ENCODE measurements around the gene VSIG1. TPM values are rescaled to one million over a fixed set of nuclear protein-coding genes. Genes with fewer than 3 reads are reported as not detected.
A peak's percentile ranks its signal among the peaks of the same experiment; 100 is the strongest.

VSIG1 gene
- total and polyA plus RNA-seq, 2 donors (not counting 1 experiment from before 2014, with no cell fraction given): 5.4 to 8.6 TPM

- Histone ChIP-seq H3K27ac (ENCODE audit: low read length in 2 of 2) (no peak overlapping the region), H3K9me3 (ENCODE audit: control extremely low read depth in 1 of 3, control insufficient read depth in 2 of 3, insufficient read depth in 1 of 3, low read length in 2 of 3) (peaks cover 0 to 2% (median 0%) of the 10 kb centered on the region in 3 donors), H2AFZ (ENCODE audit: insufficient read depth, low read depth, low read length, poor library complexity, severe bottlenecking) (no peak overlapping the region), H3K27me3 (replicated peaks in 1 of 4; ENCODE audit: control extremely low read depth in 1 of 4, control insufficient read depth in 3 of 4, insufficient read depth in 4 of 4, low read length in 3 of 4) (no peaks in the 10 kb centered on the region), H3K4me1 (ENCODE audit: control insufficient read depth in 2 of 2, insufficient read depth in 2 of 2, low read length in 2 of 2) (no peaks in the 10 kb centered on the region), H3K4me3 (ENCODE audit: control extremely low read depth in 1 of 5, extremely low read depth in 1 of 5, insufficient read depth in 1 of 5, low read depth in 2 of 5, low read length in 4 of 5) (no peak overlapping the region), H3K4me2 (replicated peaks; ENCODE audit: low read depth, low read length, poor library complexity, severe bottlenecking) (no peak overlapping the region), H4K20me1 (ENCODE audit: control insufficient read depth, insufficient read depth, low read length, poor library complexity, severe bottlenecking) (no peaks in the 10 kb centered on the region), H3K9ac (ENCODE audit: low read length) (no peak overlapping the region), H3K79me2 (ENCODE audit: control insufficient read depth, insufficient read depth, low read length) (no peaks in the 10 kb centered on the region), H3K36me3 (replicated peaks in 1 of 2; ENCODE audit: control extremely low read depth in 1 of 2, control insufficient read depth in 1 of 2, extremely low read depth in 1 of 2, insufficient read depth in 2 of 2, low read length in 1 of 2) (no peaks in the 10 kb centered on the region)
- ATAC-seq (ENCODE audit: low read depth) (no peak), DNase-seq (no peak)
- no peak for TF ChIP-seq CTCF (IDR thresholded peaks at IDR 0.05)
- no peak for TF ChIP-seq EZH2 (IDR thresholded peaks at IDR 0.05; ENCODE audit: borderline replicate concordance, insufficient read depth, low read depth, low read length, poor library complexity, severe bottlenecking)
- ChIA-PET CTCF (interaction anchor here (1.9 kb wide), 1 partner anchor 20 kb away, joined by 6 read pairs; no protein-coding TSS in a partner anchor), POLR2A (no interaction called here)
- intact Hi-C loops (cut with micrococcal nuclease): no loop called here
- Mint-ChIP-seq H3K9me3 (ENCODE audit: insufficient read depth) (no peaks in the 10 kb centered on the region), H3K4me3 (no peak overlapping the region), H3K27me3 (peaks cover 18% of the 10 kb centered on the region), H3K4me1 (no peaks in the 10 kb centered on the region), H3K27ac (no peak overlapping the region)
- no CpG with 5 or more reads among the region's 2 CpGs for whole genome bisulfite sequencing (ENCODE audit: insufficient coverage)
Measured at GRCh38 chrX:108000751-108001150, 44.1 kb upstream of the VSIG1 start.

GRCh38 chrX:108001218-108001814 is 43.5 kb upstream of the VSIG1 start:
- ChIA-PET POLR2A (no interaction called here), CTCF (interaction anchor here (1.9 kb wide), 1 partner anchor 19 kb away, joined by 6 read pairs; no protein-coding TSS in a partner anchor)
- H3K27me3 ChIP-seq (replicated peaks in 1 of 4; ENCODE audit: control extremely low read depth in 1 of 4, control insufficient read depth in 3 of 4, insufficient read depth in 4 of 4, low read length in 3 of 4): no peaks in the 10 kb centered on the region
- no peaks in the 10 kb centered on the region for H3K79me2 ChIP-seq (ENCODE audit: control insufficient read depth, insufficient read depth, low read length)
- H3K9ac ChIP-seq (ENCODE audit: low read length): no peak overlapping the region
- no peak overlapping the region for H2AFZ ChIP-seq (ENCODE audit: insufficient read depth, low read depth, low read length, poor library complexity, severe bottlenecking)
- H3K27ac ChIP-seq (ENCODE audit: low read length in 2 of 2): no peak overlapping the region
- intact Hi-C loops (cut with micrococcal nuclease): no loop called here
- no peaks in the 10 kb centered on the region for H3K9me3 ChIP-seq (ENCODE audit: control extremely low read depth in 1 of 3, control insufficient read depth in 2 of 3, insufficient read depth in 1 of 3, low read length in 2 of 3)
- WGBS (ENCODE audit: insufficient coverage): 7% methylated on average over 3 of the region's 11 CpGs
- H3K36me3 ChIP-seq (replicated peaks in 1 of 2; ENCODE audit: control extremely low read depth in 1 of 2, control insufficient read depth in 1 of 2, extremely low read depth in 1 of 2, insufficient read depth in 2 of 2, low read length in 1 of 2): no peaks in the 10 kb centered on the region
- H3K4me2 ChIP-seq (replicated peaks; ENCODE audit: low read depth, low read length, poor library complexity, severe bottlenecking): no peak overlapping the region
- ATAC-seq (ENCODE audit: low read depth) (peak; percentile 24), DNase-seq (peak; percentile 21)
- peaks cover 18% of the 10 kb centered on the region for H3K27me3 Mint-ChIP-seq
- no peaks in the 10 kb centered on the region for H3K4me1 Mint-ChIP-seq
- no peaks in the 10 kb centered on the region for H3K4me1 ChIP-seq (ENCODE audit: control insufficient read depth in 2 of 2, insufficient read depth in 2 of 2, low read length in 2 of 2)
- H3K4me3 Mint-ChIP-seq: no peak overlapping the region
- no peak overlapping the region for H3K4me3 ChIP-seq (ENCODE audit: control extremely low read depth in 1 of 5, extremely low read depth in 1 of 5, insufficient read depth in 1 of 5, low read depth in 2 of 5, low read length in 4 of 5)
- no peaks in the 10 kb centered on the region for H4K20me1 ChIP-seq (ENCODE audit: control insufficient read depth, insufficient read depth, low read length, poor library complexity, severe bottlenecking)
- H3K9me3 Mint-ChIP-seq (ENCODE audit: insufficient read depth): no peaks in the 10 kb centered on the region
- H3K27ac Mint-ChIP-seq: no peak overlapping the region
- TF ChIP-seq CTCF (IDR thresholded peaks at IDR 0.05) (peak; percentile 53), EZH2 (IDR thresholded peaks at IDR 0.05; ENCODE audit: borderline replicate concordance, insufficient read depth, low read depth, low read length, poor library complexity, severe bottlenecking) (no peak)

Data from B cell (primary cell).